Right lobe of liver (tissue), 6 donors: ENCODE measurements around the gene PTGER2. TPM values are rescaled to one million over a fixed set of nuclear protein-coding genes. Genes with fewer than 3 reads are reported as not detected.

Experiments
- ATAC-seq, 4 donors: fragments of 200-7000 bp; cut with Tn5 transposase; one replicate each; pipeline ENCODE4 v1.9.1; 2020; ENCODE audit warnings: mild to moderate bottlenecking in 4 of 4, moderate library complexity in 4 of 4
- DNase-seq, 3 donors: peaks; one replicate each; pipeline ENCODE4 v3.0.0-alpha.2; 2020
- H3K27ac ChIP-seq, 3 donors: fragments of 200-600 bp; one replicate each; pipeline ENCODE4 v1.8.0; 2022
- H3K27me3 ChIP-seq, 2 donors: fragments of 200-600 bp; one replicate each; pipeline ENCODE4 v1.8.0; 2022
- H3K36me3 ChIP-seq, 4 donors: fragments of 200-600 bp; sonication (generic) in 1 of 4; one replicate each; pipeline versions ENCODE4 v1.5.1 to v1.8.0; 2017 to 2022; ENCODE audit warnings: control low read depth in 1 of 4
- H3K4me1 ChIP-seq, 4 donors: fragments of 200-600 bp; sonication (generic) in 1 of 4; one replicate each; pipeline versions ENCODE4 v1.5.1 to v1.8.0; 2017 to 2022; ENCODE audit warnings: control low read depth in 1 of 4
- H3K4me3 ChIP-seq, 3 donors: fragments of 200-600 bp; one replicate each; pipeline ENCODE4 v1.8.0; 2022
- H3K9me3 ChIP-seq, 4 donors: fragments of 200-600 bp; sonication (generic) in 1 of 4; one replicate each; pipeline versions ENCODE4 v1.5.1 to v1.8.0; 2017 to 2022; ENCODE audit warnings: control low read depth in 1 of 4
- POLR2A ChIP-seq: fragments of 450-650 bp; IDR thresholded peaks from one replicate; pipeline ENCODE4 v1.6.1; 2017; ENCODE audit warnings: antibody characterized with exemption, mild to moderate bottlenecking
- WGBS: methylation state at CpG from one replicate; pipeline ENCODE4 v1.1.6; 2018; ENCODE audit warnings: low coverage, low lambda C conversion rate; ENCODE audit not compliant: insufficient coverage; ENCODE audit errors: missing lambda C conversion rate; 5-methylcytosine and 5-hydroxymethylcytosine counted together
- intact Hi-C, 2 donors: fragments of 100-400 bp; cut with DNase I; formaldehyde crosslinking; loops; one replicate each; pipeline versions ENCODE4 v1.11.2 to v1.14.1; 2022
- total RNA-seq, 6 experiments: library from RNA; depleted of rRNA in 2 of 6; stranded (reverse); fragments of >200 nt in 2 of 6; fragmentation: NEBNext Ultra II Directional in 3 of 6; extraction: Animal tissue kit (Norgen Biotek cat#: 25700) in 3 of 6; gene quantifications; one replicate each; pipeline versions ENCODE4 v1.1.0 to v1.2.4, GENCODE V29; 2016 to 2023
- TF ChIP-seq, protein P1 (sequence below), 4 donors: fragments of 200-600 bp in 3 of 4; fragments of 450-650 bp in 1 of 4; IDR thresholded peaks; one replicate each; pipeline versions ENCODE4 v1.5.1 to v1.8.0; 2016 to 2022; ENCODE audit warnings: antibody characterized with exemption in 4 of 4, mild to moderate bottlenecking in 2 of 4
- donor health status: DM: no; HTN: yes; CAD: no.
- donor health status: DM: no; HTN: no; CAD: no.
- donor health status: DM: no; HTN: no; CAD: no.
- donor health status: DM: no; HTN: yes; CAD: no.
- donor health status: DM: no; HTN: yes; CAD: no.

The PTGER2 gene
- total RNA-seq, 6 experiments from 2014 or later, result 0.24 to 1.9 (median 0.51) TPM

DNA sequence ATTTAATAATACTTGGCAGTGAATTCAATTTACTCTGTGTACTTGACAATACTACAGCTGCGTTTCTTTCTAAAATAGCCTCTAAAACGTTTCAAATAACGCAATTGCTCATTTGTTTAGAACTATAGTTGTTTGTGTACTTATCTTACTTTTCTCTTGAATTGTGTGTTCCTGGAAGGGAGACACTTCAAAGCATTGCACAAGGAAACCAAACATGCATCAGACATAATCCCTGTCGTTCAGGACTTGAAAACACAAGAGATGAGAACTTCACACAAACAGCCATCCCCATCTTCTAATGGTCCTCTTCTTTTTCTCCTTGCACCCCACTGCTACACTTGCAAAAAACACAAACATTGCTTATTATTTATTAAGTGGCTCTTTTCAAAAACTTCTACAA, 38.5 kb downstream of the PTGER2 start:
- TF ChIP-seq, protein P1, sequence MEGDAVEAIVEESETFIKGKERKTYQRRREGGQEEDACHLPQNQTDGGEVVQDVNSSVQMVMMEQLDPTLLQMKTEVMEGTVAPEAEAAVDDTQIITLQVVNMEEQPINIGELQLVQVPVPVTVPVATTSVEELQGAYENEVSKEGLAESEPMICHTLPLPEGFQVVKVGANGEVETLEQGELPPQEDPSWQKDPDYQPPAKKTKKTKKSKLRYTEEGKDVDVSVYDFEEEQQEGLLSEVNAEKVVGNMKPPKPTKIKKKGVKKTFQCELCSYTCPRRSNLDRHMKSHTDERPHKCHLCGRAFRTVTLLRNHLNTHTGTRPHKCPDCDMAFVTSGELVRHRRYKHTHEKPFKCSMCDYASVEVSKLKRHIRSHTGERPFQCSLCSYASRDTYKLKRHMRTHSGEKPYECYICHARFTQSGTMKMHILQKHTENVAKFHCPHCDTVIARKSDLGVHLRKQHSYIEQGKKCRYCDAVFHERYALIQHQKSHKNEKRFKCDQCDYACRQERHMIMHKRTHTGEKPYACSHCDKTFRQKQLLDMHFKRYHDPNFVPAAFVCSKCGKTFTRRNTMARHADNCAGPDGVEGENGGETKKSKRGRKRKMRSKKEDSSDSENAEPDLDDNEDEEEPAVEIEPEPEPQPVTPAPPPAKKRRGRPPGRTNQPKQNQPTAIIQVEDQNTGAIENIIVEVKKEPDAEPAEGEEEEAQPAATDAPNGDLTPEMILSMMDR (IDR thresholded peaks at IDR 0.05), result no peak
- no peak for TF ChIP-seq POLR2A
- ATAC-seq (no peak), DNase-seq (no peak)
- Histone ChIP-seq H3K9me3 (no peaks in the 10 kb centered on the region), H3K27me3 (no peaks in the 10 kb centered on the region), H3K4me3 (no peak overlapping the region), H3K4me1 (no peaks in the 10 kb centered on the region), H3K27ac (no peak overlapping the region), H3K36me3 (no peaks in the 10 kb centered on the region)
- WGBS, result 29% methylated on average over 4 of the region's 4 CpGs
- intact Hi-C loops, result no loop called here

DNA sequence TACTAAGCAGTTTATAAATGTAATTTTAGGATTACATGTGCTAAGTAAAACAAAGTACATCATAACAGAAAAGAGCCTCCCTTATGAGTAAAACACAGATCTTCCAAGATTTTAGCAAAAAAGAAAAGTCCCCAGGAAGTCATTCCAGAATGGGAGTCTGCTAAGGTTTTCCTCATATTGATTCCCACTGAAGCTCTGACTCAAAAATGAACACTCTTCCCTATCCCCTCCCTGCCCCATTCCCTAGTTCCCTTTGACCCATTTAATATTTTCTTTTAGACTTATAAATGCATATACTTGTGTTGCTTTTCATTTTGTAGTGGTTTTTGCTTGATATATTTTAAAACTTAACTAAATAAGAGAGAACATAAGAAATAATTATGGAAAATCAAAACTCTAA, 40.1 kb downstream of the PTGER2 start:
- Histone ChIP-seq H3K4me1 (no peaks in the 10 kb centered on the region), H3K27ac (no peak overlapping the region)
- intact Hi-C loops, result no loop called here

DNA sequence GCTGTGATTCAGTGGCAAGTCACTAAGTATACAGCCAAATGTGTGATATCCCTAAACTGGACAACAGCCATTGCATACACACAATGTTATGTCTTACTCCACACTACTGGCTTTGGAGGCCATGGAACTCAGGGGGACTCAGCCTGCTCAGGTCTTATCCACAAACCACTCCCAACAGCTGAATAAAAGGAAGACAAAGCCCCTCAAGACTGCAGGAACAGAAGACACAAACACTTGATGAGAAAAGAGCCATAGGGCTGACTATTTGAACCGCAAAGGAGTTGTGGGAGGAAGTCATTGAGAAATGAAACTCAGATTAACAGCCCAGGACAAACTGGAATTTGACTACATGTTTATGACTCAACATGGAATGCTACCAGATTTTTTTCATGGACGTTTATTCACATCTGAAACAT, 40.9 kb downstream of the PTGER2 start:
- H3K27me3 ChIP-seq, result no peaks in the 10 kb centered on the region
- TF ChIP-seq, protein P1 (IDR thresholded peaks at IDR 0.05), result no peak
- TF ChIP-seq POLR2A, result no peak
- 28% methylated on average over 2 of the region's 2 CpGs for WGBS
- intact Hi-C loops, result no loop called here
- ATAC-seq, result peak in 2 of 4 donors; percentile 22 to 25
- H3K4me3 ChIP-seq, result no peak overlapping the region
- H3K4me1 ChIP-seq, result no peaks in the 10 kb centered on the region
- no peaks in the 10 kb centered on the region for H3K9me3 ChIP-seq
- no peaks in the 10 kb centered on the region for H3K36me3 ChIP-seq
- H3K27ac ChIP-seq, result no peak overlapping the region
- no peak for DNase-seq

More for the DNA sequence above, 40.1 kb downstream of the PTGER2 start:
- no peak for TF ChIP-seq POLR2A
- TF ChIP-seq, protein P1 (IDR thresholded peaks at IDR 0.05), result no peak
- Histone ChIP-seq H3K4me3 (no peak overlapping the region), H3K36me3 (no peaks in the 10 kb centered on the region), H3K9me3 (no peaks in the 10 kb centered on the region), H3K27me3 (no peaks in the 10 kb centered on the region)
- DNase-seq (no peak), ATAC-seq (no peak)

DNA sequence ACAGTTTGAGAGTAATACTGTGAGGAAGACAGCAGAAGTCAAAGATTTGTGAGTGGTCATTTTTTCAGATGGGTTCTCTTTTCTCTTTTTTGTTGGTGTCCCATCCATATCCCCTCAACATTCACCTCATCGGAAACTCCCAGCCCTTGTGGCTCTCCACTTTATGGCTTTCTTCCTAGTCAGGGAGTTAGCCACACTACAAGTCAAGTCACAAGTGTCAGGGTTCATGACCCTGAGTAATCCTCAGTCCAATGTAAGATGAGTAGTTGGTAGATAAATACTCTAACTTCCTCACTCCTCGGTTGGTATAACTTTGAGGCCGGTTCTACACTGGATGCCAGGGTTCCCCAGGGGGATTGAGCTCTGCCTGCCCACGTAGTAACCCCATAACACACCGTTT, 41.4 kb downstream of the PTGER2 start:
- H3K9me3 ChIP-seq, result no peaks in the 10 kb centered on the region
- no peak overlapping the region for H3K27ac ChIP-seq
- intact Hi-C loops, result no loop called here
- WGBS, result 29% methylated on average over 4 of the region's 5 CpGs
- no peaks in the 10 kb centered on the region for H3K27me3 ChIP-seq
- no peaks in the 10 kb centered on the region for H3K36me3 ChIP-seq
- ATAC-seq, result peak in 1 of 4 donors; percentile 22
- DNase-seq, result no peak
- H3K4me3 ChIP-seq, result no peak overlapping the region
- TF ChIP-seq, protein P1 (IDR thresholded peaks at IDR 0.05), result no peak
- no peak for TF ChIP-seq POLR2A
- H3K4me1 ChIP-seq, result no peaks in the 10 kb centered on the region

DNA sequence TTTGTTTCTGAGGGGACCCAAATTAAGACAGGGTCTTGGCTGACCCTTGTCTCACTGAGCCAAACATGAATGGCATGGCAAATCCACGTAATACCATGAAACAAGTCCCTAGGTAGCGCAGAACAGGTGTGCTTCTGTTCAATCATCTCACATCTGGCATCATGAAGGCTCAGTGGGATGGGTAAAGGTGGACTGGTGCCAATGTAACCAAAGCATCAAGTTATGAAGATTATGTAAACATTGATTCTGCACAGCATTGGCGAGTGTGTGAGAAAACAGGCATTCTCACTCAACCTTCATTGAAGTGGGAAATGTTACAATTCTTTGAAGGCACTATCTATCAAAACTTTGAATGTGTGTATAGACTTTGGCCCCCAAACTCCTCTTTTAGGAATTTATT, 41.9 kb downstream of the PTGER2 start:
- Histone ChIP-seq H3K27me3 (no peaks in the 10 kb centered on the region), H3K4me3 (no peak overlapping the region), H3K27ac (no peak overlapping the region), H3K9me3 (no peaks in the 10 kb centered on the region), H3K36me3 (no peaks in the 10 kb centered on the region), H3K4me1 (no peaks in the 10 kb centered on the region)
- WGBS, result 61% methylated on average over 3 of the region's 3 CpGs
- intact Hi-C loops, result no loop called here
- no peak for ATAC-seq
- no peak for DNase-seq
- TF ChIP-seq POLR2A, result no peak
- TF ChIP-seq, protein P1 (IDR thresholded peaks at IDR 0.05), result no peak
